ENCODE measurements around the gene CHST1. TPM values are rescaled to one million over a fixed set of nuclear protein-coding genes. Genes with fewer than 3 reads are reported as not detected.

CHST1 gene
- total and polyA plus RNA-seq, 10 of the 15 experiments (the other 5 are each of a cell fraction or from before 2014, with no cell fraction given): not detected

DNA sequence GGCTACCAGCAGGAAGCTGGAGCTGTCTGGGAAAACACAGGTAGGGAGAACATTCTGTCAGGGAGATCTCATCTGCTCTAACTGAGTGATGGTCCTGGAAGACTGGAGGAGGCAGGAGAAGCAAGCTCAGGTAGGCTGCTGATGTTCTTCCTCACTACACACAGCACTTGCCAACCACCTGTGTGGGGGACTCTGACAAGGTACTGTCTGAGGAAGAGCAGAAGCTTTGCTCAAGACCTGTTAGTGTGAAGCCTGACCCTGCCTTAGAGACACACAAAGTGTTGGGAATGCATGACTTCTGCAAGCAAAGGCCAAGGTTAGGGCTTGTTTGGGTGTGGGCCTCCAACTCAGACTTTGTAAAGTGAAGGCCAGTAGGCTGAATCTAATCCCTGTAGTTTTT, 46.5 kb downstream of the CHST1 start:
- Histone ChIP-seq H4K20me1 (ENCODE audit: control insufficient read depth, insufficient read depth) (no peaks in the 10 kb centered on the region; the same call in 1 of the 2 replicates), H2AFZ (ENCODE audit: control insufficient read depth, low read depth, low read length) (no peak overlapping the region), H3K36me3 (ENCODE audit: control insufficient read depth in 2 of 2, insufficient read depth in 2 of 2, low read length in 1 of 2) (no peaks in the 10 kb centered on the region), H3K4me2 (ENCODE audit: control insufficient read depth, insufficient read depth) (no peak overlapping the region), H3K4me1 (ENCODE audit: control insufficient read depth, insufficient read depth, low read length) (no peaks in the 10 kb centered on the region), H3K27me3 (replicated peaks in 1 of 2; ENCODE audit: control insufficient read depth in 2 of 2, insufficient read depth in 2 of 2, low read length in 1 of 2) (no peaks in the 10 kb centered on the region; a peak in 1 of 4 replicates), H3K9ac (ENCODE audit: control insufficient read depth, insufficient read depth, low read length) (no peak overlapping the region), H3K4me3 (no peak overlapping the region), H3K79me2 (ENCODE audit: control insufficient read depth, insufficient read depth, low read length) (no peaks in the 10 kb centered on the region), H3K9me3 (replicated peaks; ENCODE audit: control insufficient read depth, insufficient read depth, low read length) (peaks cover 3% of the 10 kb centered on the region; the same call in 1 of the 3 replicates), H3K27ac (ENCODE audit: control insufficient read depth, insufficient read depth) (no peak overlapping the region)
- no TSS peak for BruUV-seq (replicated peaks)
- SMC1A ChIA-PET (ENCODE audit: uncharacterized antibody, unreplicated experiment): no interaction called here
- no peak for DNase-seq (ENCODE audit: low read depth, low spot score)
- in situ Hi-C loops (cut with MboI) (no loop called here), intact Hi-C loops (cut with micrococcal nuclease; ENCODE audit: unreplicated experiment) (no loop called here)
- RAD21 ChIA-PET (ENCODE audit: unreplicated experiment): no interaction called here
- no peak for TF ChIP-seq HDGF (IDR thresholded peaks at IDR 0.05)
- FAIRE-seq: no peak
- ATAC-seq: no peak
- POLR2A ChIA-PET: interaction anchor here (0.6 kb wide), 1 partner anchor 973 kb away, joined by 4 read pairs; no protein-coding TSS in a partner anchor
- CTCF ChIA-PET: no interaction called here

- Histone ChIP-seq H3K9me3 (replicated peaks; ENCODE audit: control insufficient read depth, insufficient read depth, low read length) (peaks cover 3% of the 10 kb centered on the region; the same call in 1 of the 3 replicates), H3K36me3 (ENCODE audit: control insufficient read depth in 2 of 2, insufficient read depth in 2 of 2, low read length in 1 of 2) (no peaks in the 10 kb centered on the region), H4K20me1 (ENCODE audit: control insufficient read depth, insufficient read depth) (no peaks in the 10 kb centered on the region; the same call in 1 of the 2 replicates), H2AFZ (ENCODE audit: control insufficient read depth, low read depth, low read length) (no peak overlapping the region), H3K9ac (ENCODE audit: control insufficient read depth, insufficient read depth, low read length) (no peak overlapping the region), H3K79me2 (ENCODE audit: control insufficient read depth, insufficient read depth, low read length) (no peaks in the 10 kb centered on the region), H3K27ac (ENCODE audit: control insufficient read depth, insufficient read depth) (no peak overlapping the region), H3K27me3 (replicated peaks in 1 of 2; ENCODE audit: control insufficient read depth in 2 of 2, insufficient read depth in 2 of 2, low read length in 1 of 2) (no peaks in the 10 kb centered on the region), H3K4me3 (no peak overlapping the region), H3K4me1 (ENCODE audit: control insufficient read depth, insufficient read depth, low read length) (no peaks in the 10 kb centered on the region), H3K4me2 (ENCODE audit: control insufficient read depth, insufficient read depth) (no peak overlapping the region)
- ChIA-PET SMC1A (ENCODE audit: uncharacterized antibody, unreplicated experiment) (no interaction called here), POLR2A (interaction anchor here (0.6 kb wide), 1 partner anchor 972 kb away, joined by 4 read pairs; no protein-coding TSS in a partner anchor), CTCF (interaction anchor here (1.1 kb wide), 1 partner anchor 10 kb away, joined by 3 read pairs; no protein-coding TSS in a partner anchor), RAD21 (ENCODE audit: unreplicated experiment) (no interaction called here)
- DNase-seq (ENCODE audit: low read depth, low spot score) (no peak), FAIRE-seq (no peak), ATAC-seq (no peak)
- no peak for TF ChIP-seq MLLT1 (IDR thresholded peaks at IDR 0.05)
- in situ Hi-C loops (cut with MboI) (no loop called here), intact Hi-C loops (cut with micrococcal nuclease; ENCODE audit: unreplicated experiment) (no loop called here)
- no TSS peak for BruUV-seq (replicated peaks)
- 6% methylated on average over 9 of the region's 9 CpGs for WGBS (ENCODE audit: insufficient coverage, insufficient replicate concordance, low lambda C conversion rate, missing lambda C conversion rate)
These were observed 47.4 kb downstream of the CHST1 start for GRCh38 chr11:45617871-45618601.
